ENCODE results near the gene ADAMTS1. TPM values are rescaled to one million over a fixed set of nuclear protein-coding genes. Genes with fewer than 3 reads are reported as not detected.
"Not testable (repeated sequence)": the region's sequence is repeated elsewhere in the genome, so short reads cannot be mapped to it uniquely, and the experiment has no call there.

The ADAMTS1 gene
- total RNA-seq, 1 experiment from 2014 or later: 17.8 TPM

- no peak for DNase-seq
- Histone ChIP-seq H2AFZ (ENCODE audit: low read length) (no peak overlapping the region), H2BK20ac (ENCODE audit: low read depth, low read length, poor library complexity, severe bottlenecking) (no peak overlapping the region), H2BK120ac (ENCODE audit: low read depth, low read length, poor library complexity, severe bottlenecking) (no peak overlapping the region), H4K8ac (replicated peaks; ENCODE audit: insufficient read length, low read depth, low read length) (no peak overlapping the region), H3K27me3 (ENCODE audit: insufficient read depth, low read length) (no peaks in the 10 kb centered on the region), H3K23ac (ENCODE audit: insufficient read length, low read depth, low read length) (no peak overlapping the region), H4K5ac (ENCODE audit: insufficient read length, low read depth, low read length) (no peak overlapping the region), H3K27ac (ENCODE audit: insufficient read length, low read depth, low read length) (no peak overlapping the region), H3K23me2 (ENCODE audit: insufficient read length, low read depth, low read length, poor library complexity, severe bottlenecking) (no peaks in the 10 kb centered on the region), H3K79me1 (ENCODE audit: insufficient read depth, low read depth, low read length, poor library complexity, severe bottlenecking) (no peaks in the 10 kb centered on the region), H3K14ac (ENCODE audit: insufficient read depth, low read length) (no peak overlapping the region), H3K4ac (ENCODE audit: low read depth, low read length) (no peak overlapping the region), H3K9ac (ENCODE audit: extremely low read depth, insufficient read length, low read length) (no peak overlapping the region), H2AK5ac (ENCODE audit: insufficient read length, low read length) (no peak overlapping the region), H3T11ph (ENCODE audit: low read length) (no peak overlapping the region), H3K4me1 (ENCODE audit: insufficient read depth, low read length) (no peaks in the 10 kb centered on the region), H3K18ac (ENCODE audit: insufficient read length, low read depth, low read length) (no peak overlapping the region), H3K4me2 (ENCODE audit: insufficient read depth, insufficient read length, low read length) (no peak overlapping the region), H2BK5ac (ENCODE audit: insufficient read length, low read length) (no peak overlapping the region), H3K56ac (ENCODE audit: insufficient read length, low read depth, low read length) (no peak overlapping the region), H4K91ac (ENCODE audit: insufficient read length, low read depth, low read length) (no peak overlapping the region), H3K79me2 (ENCODE audit: insufficient read depth, low read length) (no peaks in the 10 kb centered on the region), H3K9me3 (ENCODE audit: control insufficient read depth, low read depth, low read length) (no peaks in the 10 kb centered on the region), H2BK12ac (ENCODE audit: insufficient read length, low read depth, low read length) (no peak overlapping the region), H4K20me1 (ENCODE audit: control insufficient read depth, insufficient read depth, insufficient read length) (no peaks in the 10 kb centered on the region), H2BK15ac (ENCODE audit: low read depth, low read length) (no peak overlapping the region)
- peaks cover 7 to 10% of the 10 kb centered on the region in 2 experiments for H3K4me1 Mint-ChIP-seq
- no peaks in the 10 kb centered on the region for H3K27me3 Mint-ChIP-seq (ENCODE audit: low read depth)
- no peak overlapping the region for H3K4me3 Mint-ChIP-seq
- H3K27ac Mint-ChIP-seq: no peak overlapping the region
- no peak for TF ChIP-seq CTCF (conservative IDR thresholded peaks at IDR 0.05)
- no CpG with 5 or more reads among the region's 3 CpGs for WGBS (ENCODE audit: extremely low coverage, insufficient read length, low lambda C conversion rate)
- H3K9me3 Mint-ChIP-seq: peaks cover 4 to 9% of the 10 kb centered on the region in 2 experiments; a peak in 4 of 5 replicates
- peaks cover 0 to 14% (median 10%) of the 10 kb centered on the region in 3 experiments; a peak in 6 of 7 replicates for H3K36me3 Mint-ChIP-seq (ENCODE audit: insufficient read depth in 1 of 3, low read depth in 3 of 3)
These were observed 20.6 kb upstream of the ADAMTS1 start for GRCh38 chr21:26865857-26866256.

GRCh38 chr21:26856871-26857350 lies 11.7 kb upstream of the ADAMTS1 start:
- H3K23ac ChIP-seq (ENCODE audit: insufficient read length, low read depth, low read length); H2BK5ac ChIP-seq (ENCODE audit: insufficient read length, low read length); H3K27ac ChIP-seq (ENCODE audit: insufficient read length, low read depth, low read length); H2BK120ac ChIP-seq (ENCODE audit: low read depth, low read length, poor library complexity, severe bottlenecking); H3K27me3 Mint-ChIP-seq (ENCODE audit: low read depth); H3K4me2 ChIP-seq (ENCODE audit: insufficient read depth, insufficient read length, low read length); H2BK20ac ChIP-seq (ENCODE audit: low read depth, low read length, poor library complexity, severe bottlenecking); H3K9me3 Mint-ChIP-seq; H2AK5ac ChIP-seq (ENCODE audit: insufficient read length, low read length); H3K27me3 ChIP-seq (ENCODE audit: insufficient read depth, low read length); H3K4me3 Mint-ChIP-seq; H3K9me3 ChIP-seq (ENCODE audit: control insufficient read depth, low read depth, low read length); H4K8ac ChIP-seq (replicated peaks; ENCODE audit: insufficient read length, low read depth, low read length); H4K20me1 ChIP-seq (ENCODE audit: control insufficient read depth, insufficient read depth, insufficient read length); H3K4me1 ChIP-seq (ENCODE audit: insufficient read depth, low read length); H4K5ac ChIP-seq (ENCODE audit: insufficient read length, low read depth, low read length); H2BK12ac ChIP-seq (ENCODE audit: insufficient read length, low read depth, low read length); H3T11ph ChIP-seq (ENCODE audit: low read length); H4K91ac ChIP-seq (ENCODE audit: insufficient read length, low read depth, low read length); H3K23me2 ChIP-seq (ENCODE audit: insufficient read length, low read depth, low read length, poor library complexity, severe bottlenecking); DNase-seq; H3K79me2 ChIP-seq (ENCODE audit: insufficient read depth, low read length); H3K9ac ChIP-seq (ENCODE audit: extremely low read depth, insufficient read length, low read length); H2AFZ ChIP-seq (ENCODE audit: low read length); H3K14ac ChIP-seq (ENCODE audit: insufficient read depth, low read length); H3K18ac ChIP-seq (ENCODE audit: insufficient read length, low read depth, low read length); H2BK15ac ChIP-seq (ENCODE audit: low read depth, low read length); H3K4ac ChIP-seq (ENCODE audit: low read depth, low read length); H3K56ac ChIP-seq (ENCODE audit: insufficient read length, low read depth, low read length); H3K27ac Mint-ChIP-seq; H3K79me1 ChIP-seq (ENCODE audit: insufficient read depth, low read depth, low read length, poor library complexity, severe bottlenecking): not testable (repeated sequence)
- no CpG with 5 or more reads among the region's 7 CpGs for WGBS (ENCODE audit: extremely low coverage, insufficient read length, low lambda C conversion rate)
- Mint-ChIP-seq H3K36me3 (ENCODE audit: insufficient read depth in 1 of 3, low read depth in 3 of 3) (peaks cover 0 to 13% (median 6%) of the 10 kb centered on the region in 3 experiments; a peak in 4 of 7 replicates), H3K4me1 (peaks cover 26 to 34% of the 10 kb centered on the region in 2 experiments)
